ENCODE measurements around the gene MADCAM1. TPM values are rescaled to one million over a fixed set of nuclear protein-coding genes. Genes with fewer than 3 reads are reported as not detected.

MADCAM1 gene
- total RNA-seq, 1 donor from 2014 or later, result 1.1 TPM

DNA sequence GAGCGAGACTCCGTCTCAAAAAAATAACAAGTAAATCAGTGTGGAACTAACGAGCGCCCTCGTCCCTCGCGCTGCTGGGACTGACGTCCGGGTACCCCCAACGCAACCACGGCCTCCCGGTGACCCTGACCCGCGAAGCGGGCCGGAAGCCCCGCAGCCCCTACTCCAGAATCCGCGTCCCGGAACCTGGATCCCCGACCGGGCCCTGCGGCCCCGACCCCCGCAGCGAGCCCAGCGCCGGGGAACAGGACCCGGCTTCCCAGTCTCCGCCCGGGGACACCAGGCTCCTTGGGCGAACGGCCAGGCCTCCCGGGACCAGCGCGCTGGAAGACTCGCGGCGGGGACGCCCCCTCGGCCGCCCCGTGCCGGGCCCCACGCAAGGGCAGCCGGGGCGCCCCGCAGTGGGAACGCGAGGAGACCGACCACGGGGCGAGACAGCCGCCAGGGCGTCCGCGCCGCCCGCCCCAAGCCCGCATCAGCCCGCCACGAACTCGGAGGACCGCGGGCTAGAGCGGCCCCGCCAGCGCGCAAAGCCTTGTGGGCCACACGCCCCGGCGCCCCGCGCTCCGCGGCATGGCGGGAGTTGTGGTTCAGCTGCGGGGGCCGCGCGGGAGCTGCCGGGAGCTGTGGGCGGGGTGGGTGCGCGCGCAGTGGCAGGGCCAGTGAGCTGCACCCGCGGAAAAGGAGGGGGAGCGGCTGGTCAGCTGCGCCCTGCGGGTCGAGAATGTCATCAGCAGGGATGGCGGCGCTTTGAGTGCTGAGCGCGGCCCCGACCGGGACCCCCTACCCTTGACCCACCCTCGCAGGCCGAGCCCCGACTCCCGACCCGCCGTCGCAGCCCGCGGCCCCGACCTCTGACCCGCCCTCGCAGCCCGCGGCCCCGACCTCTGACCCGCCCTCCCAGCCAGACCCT, 7.5 kb upstream of the MADCAM1 start:
- peak; percentile 98 for DNase-seq

DNA sequence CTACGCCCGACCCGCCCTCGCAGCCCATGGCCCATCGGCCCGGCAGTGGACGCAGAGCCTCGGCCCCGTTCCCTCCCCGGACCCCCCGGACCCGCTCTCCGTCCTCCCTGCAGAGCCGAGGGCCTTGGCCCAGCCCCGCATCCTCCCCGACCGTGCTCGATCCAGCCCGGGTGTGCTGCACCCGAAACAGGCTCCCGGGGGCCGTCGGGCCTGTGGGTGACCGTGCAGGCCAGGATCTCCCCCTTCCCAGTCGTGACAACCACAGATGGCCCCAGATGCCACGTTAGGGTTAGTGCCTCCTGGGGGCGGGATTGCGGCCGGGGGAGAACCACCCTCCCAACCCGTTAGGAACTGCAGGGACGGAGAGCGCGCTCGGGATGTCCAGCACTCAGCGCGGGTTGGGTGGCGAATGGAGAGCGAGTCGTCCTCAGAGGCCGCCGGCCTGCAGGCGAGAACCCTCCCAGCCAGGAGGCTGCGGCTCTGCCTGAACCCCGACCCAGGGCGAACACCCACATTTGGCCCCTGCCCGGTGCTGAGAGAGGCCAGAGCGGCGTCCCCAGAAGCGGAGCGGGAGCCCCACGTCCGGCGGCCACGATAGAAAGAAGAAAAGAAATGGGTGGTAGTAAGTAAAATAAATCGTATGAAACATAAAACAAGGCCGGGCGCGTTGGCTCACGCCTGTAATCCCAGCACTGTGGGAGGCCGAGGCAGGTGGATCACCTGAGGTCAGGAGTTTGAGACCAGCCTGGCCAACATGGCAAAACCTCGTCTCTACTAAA, 6.7 kb upstream of the MADCAM1 start:
- peak; percentile 32 for DNase-seq

DNA sequence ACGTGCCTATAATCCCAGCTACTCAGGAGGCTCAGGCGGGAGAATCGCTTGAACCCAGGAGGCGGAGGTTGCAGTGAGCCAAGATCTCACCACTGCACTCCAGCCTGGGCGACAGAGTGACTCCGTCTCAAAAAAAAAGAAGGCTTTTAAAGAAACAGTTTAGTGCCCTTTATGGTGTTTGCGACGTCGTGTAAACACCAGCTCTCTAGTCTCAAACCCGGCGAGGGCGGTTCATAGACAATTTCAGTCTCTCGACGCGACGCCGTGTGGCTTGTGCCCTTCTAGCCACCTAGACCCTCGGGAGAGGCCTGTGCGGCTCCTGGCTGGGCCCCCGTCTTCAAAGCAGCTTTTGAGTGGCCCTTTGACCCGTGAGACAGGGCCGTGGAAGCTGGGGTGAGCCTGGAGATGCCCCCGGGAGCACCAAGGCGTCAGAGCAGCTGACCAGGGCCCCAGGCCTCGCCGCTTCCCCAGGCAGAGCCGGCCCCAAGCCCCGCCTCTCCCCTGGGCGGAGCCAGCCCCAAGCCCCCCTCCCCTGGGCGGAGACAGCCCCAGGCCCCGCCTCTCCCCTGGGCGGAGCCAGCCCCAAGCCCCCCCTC, 5.0 kb upstream of the MADCAM1 start:
- no peak for DNase-seq

DNA sequence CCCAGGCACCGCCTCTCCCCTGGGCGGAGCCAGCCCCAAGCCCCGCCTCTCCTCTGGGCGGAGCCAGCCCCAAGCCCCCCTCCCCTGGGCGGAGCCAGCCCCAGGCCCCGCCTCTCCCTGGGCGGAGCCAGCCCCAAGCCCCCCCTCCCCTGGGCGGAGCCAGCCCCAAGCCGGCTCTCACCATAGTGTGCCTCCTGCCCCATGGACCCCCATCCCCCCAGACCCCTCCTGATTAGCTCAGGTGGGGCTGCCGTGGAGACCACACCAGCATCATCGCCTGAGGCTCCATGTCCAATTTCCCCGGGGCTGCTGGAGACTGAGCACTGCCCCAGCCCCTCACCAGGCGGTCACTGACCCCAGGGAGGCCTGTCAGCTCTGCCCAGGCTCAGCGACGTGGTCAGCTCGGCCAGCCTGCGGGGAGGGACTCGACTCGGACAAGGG, 4.2 kb upstream of the MADCAM1 start:
- no peak for DNase-seq

DNA sequence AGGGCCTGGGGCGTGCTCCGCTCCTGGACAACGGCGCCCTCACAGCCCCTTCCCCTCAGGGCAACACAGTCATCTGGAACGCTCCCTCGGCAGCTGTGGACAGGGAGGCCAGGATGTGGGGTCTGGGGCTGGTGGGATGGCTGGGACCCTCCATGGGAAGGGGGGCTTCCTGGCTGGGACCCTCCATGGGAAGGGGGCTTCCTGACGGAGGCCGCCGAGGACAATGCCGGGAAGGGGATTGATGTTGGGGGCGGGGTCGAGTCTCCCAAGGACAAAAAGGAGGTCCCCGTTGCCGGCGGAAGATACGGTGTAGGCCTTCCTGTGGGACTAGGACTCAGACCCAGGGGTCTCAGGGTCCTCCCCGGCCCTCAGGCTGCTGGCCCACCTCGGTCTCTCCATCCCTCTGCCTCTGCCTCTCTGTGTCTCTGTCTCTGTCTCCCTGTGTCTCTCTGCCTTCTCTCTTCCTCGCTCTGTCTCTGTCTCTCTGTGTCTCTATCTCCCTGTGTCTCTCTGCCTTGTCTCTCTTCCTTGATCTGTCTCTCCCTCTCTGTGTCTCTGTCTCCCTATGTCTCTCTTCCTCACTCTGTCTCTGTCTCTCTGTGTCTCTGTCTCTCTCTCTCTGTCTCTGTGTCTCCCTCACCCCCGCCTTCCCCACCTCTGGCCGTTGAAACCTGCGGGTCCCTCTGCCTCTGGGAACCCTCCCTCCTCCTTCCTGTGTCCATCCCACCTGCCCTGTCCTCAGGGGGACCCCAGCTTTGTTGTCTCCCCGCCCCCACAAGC, 2.7 kb upstream of the MADCAM1 start:
- no peak for DNase-seq

DNA sequence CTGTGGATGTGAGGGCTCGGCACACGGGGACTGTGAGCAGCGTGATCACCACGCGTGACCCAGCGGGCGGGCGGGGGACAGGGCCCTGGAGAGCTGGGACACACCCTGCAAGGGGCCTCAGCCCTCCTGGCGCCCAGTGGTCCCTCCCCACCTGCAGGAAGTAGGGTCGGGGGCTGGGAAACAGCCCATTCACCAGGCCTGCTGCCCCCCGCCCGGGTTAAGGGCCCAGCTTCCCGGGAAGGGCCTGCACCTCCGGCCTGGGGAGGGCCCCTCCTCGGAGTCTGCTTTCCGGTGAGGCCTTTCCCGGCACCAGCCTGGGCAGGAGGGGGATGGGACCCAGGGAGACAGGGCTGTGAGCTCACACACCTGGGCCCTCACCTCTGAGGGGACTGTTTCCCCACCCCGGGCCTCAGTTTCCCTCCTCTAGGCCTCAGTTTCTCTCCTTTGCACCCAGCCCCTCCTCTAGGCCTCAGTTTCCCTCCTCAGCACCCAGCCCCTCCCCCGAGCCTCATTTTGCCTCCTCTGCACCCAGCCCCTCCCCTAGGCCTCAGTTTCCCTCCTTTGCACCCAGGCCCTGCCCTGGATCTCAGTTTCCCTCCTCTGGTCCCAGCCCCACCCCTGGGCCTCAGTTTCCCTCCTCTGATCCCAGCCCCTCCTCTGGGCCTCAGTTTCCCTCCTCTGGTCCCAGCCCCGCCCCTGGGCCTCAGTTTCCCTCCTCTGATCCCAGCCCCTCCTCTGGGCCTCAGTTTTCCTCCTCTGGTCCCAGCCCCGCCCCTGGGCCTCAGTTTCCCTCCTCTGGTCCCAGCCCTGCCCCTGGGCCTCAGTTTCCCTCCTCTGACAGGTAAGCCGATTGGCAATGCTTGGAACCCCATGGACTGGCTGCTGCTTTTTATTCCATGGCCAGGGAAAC, 1.9 kb upstream of the MADCAM1 start:
- no peak for DNase-seq

DNA sequence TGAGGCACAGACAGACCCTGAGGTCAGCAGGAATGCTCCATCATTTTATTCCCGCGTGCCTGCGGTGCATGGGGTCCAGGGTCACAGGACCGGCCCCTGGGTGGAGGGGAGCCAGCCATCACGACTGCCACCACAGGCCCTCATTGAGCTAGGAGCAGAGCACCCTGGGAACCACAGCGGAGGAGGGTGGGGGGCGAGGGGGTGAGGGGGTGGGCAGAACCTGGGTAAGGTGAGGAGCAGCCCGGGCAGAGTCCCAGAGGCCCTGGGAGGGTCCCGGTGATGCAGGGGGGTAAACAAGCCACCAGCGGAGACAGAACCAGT, 1.2 kb upstream of the MADCAM1 start:
- no peak for DNase-seq

DNA sequence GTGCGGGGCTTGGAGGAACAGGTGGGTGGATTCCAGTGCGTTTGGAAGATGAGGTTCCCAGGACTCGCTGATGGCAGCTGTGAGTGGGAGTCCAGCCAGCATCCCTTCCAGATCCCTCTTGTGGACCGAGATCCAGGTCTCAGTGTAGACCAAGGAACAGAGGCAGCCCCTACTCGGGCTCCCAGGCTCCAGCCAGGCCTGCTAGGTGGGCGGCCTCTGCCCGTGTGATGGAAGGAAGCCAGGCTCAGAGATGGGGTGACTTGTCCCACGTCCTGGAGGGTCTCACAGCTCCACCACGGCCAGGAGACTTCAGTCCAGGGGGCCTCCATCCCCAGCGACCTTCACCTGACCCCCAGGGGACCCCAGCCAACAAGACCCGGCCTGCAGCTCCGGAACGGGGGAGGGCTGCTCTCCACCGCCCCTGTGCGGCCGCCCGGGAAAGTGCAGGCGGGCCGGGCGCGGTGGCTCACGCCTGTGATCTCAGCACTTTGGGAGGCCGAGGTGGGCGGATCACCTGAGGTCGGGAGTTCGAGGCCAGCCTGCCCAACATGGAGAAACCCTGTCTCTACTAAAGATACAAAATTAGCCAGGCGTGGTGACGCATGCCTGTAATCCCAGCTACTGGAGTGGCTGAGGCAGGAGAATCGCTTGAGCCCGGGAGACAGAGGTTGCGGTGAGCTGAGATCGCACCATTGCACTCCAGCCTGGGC, 729 bp upstream of the MADCAM1 start:
- peak; percentile 75 for DNase-seq

DNA sequence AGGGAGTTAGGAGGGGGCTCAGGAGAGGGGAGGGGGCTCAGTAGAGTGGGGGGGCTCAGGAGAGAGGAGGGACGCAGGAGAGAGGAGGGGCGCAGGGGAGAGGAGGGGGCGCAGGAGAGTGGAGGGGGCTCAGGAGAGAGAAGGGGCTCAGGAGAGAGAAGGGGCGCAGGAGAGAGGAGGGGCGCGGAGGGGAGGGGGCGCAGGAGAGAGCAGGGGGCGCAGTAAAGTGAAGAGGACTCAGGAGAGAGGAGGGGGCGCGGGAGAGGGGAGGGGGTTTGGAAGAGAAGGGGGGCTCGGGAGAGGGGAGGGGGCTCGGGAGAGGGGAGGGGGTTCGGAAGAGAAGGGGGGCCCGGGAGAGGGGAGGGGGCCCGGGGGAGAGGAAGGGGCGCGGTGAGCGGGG, 700 bp downstream of the MADCAM1 start:
- no peak for DNase-seq

DNA sequence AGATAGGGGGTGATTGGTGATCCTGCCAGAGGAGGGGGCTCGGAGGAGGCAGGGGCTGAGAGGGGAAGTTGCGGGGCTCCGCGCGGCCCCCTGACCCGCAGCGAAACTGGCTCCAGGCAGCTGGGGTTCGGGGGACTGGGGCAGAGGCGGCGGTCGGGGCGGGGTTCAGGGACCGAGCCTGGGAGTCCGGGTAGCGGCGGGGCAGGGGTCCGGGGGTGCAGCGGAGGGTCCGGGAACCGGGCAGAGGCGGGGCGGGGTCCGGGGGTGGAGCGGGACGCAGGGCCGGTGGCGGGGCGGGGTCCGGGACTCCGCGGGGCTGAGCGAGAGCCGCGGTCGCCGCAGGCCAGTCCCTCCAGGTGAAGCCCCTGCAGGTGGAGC, 1.2 kb downstream of the MADCAM1 start:
- no peak for DNase-seq

DNA sequence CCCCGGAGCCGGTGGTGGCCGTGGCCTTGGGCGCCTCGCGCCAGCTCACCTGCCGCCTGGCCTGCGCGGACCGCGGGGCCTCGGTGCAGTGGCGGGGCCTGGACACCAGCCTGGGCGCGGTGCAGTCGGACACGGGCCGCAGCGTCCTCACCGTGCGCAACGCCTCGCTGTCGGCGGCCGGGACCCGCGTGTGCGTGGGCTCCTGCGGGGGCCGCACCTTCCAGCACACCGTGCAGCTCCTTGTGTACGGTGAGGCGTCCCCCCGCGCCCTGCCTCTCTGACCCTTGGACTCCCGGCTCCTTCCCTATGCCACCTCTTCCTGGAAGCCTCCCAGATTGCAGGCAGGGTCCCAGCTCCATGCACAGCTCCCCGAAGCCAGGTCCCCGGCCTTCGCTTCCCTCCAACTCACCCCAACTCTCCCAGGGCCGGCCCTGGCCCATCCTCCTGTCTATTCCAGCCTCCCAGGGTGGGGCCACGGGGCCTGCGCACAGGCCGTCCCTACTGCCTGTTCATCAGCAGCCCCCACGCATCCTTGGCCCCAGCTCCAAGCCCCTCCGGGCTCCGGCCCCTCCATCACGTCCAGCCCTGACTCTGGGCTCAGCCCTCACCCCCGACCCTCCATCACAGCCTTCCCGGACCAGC, 1.7 kb downstream of the MADCAM1 start:
- DNase-seq, result no peak

DNA sequence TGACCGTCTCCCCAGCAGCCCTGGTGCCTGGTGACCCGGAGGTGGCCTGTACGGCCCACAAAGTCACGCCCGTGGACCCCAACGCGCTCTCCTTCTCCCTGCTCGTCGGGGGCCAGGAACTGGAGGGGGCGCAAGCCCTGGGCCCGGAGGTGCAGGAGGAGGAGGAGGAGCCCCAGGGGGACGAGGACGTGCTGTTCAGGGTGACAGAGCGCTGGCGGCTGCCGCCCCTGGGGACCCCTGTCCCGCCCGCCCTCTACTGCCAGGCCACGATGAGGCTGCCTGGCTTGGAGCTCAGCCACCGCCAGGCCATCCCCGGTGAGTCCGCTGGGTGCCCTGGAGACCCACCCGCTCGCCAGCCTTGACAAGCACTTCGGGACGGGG, 2.2 kb downstream of the MADCAM1 start:
- DNase-seq, result no peak

DNA sequence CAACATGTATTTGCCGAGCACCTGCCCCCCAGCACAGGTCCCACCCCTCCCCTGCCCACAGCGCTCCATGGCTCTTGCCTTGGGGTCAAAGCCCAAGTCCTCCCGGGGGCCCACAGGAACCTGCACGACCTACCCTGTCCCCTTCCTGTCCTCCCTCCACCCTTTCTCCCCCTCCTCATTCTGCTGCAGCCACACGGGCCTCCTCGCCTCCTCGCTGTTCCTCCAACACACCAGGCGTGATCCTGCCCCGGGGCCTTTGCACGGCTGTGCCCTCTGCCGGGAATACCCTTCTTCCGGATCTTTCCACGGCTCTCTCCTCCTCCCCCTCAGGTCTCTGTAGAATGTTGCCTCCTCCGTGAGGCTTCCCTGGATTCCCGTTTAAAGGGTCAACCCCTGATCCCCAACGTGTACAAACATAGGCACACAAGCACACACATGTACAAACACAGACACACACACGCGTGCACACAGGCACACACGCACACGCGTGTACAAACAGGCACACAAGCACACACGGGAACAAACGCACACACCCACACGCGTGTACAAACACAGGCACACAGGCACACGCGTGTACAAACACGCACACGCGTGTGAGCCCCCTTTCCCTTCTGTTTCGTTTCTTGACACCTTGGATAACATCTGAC, 2.8 kb downstream of the MADCAM1 start:
- DNase-seq, result no peak

DNA sequence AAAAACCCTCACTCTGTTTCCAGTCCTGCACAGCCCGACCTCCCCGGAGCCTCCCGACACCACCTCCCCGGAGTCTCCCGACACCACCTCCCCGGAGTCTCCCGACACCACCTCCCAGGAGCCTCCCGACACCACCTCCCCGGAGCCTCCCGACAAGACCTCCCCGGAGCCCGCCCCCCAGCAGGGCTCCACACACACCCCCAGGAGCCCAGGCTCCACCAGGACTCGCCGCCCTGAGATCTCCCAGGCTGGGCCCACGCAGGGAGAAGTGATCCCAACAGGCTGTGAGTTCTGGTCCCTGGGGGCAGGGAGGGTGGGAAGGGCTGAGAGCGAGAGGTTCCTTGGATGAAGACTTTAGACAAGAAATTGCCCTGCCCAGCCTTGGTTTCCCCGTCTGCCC, 5.4 kb downstream of the MADCAM1 start:
- no peak for DNase-seq

DNA sequence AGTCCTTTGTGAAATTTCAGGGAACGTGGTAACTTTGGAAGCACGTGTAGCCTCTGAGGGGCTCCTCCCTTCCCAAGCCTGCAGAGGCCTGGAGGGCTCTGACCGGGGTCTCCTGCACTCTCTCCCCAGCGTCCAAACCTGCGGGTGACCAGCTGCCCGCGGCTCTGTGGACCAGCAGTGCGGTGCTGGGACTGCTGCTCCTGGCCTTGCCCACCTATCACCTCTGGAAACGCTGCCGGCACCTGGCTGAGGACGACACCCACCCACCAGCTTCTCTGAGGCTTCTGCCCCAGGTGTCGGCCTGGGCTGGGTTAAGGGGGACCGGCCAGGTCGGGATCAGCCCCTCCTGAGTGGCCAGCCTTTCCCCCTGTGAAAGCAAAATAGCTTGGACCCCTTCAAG, 8.3 kb downstream of the MADCAM1 start:
- no peak for DNase-seq

DNA sequence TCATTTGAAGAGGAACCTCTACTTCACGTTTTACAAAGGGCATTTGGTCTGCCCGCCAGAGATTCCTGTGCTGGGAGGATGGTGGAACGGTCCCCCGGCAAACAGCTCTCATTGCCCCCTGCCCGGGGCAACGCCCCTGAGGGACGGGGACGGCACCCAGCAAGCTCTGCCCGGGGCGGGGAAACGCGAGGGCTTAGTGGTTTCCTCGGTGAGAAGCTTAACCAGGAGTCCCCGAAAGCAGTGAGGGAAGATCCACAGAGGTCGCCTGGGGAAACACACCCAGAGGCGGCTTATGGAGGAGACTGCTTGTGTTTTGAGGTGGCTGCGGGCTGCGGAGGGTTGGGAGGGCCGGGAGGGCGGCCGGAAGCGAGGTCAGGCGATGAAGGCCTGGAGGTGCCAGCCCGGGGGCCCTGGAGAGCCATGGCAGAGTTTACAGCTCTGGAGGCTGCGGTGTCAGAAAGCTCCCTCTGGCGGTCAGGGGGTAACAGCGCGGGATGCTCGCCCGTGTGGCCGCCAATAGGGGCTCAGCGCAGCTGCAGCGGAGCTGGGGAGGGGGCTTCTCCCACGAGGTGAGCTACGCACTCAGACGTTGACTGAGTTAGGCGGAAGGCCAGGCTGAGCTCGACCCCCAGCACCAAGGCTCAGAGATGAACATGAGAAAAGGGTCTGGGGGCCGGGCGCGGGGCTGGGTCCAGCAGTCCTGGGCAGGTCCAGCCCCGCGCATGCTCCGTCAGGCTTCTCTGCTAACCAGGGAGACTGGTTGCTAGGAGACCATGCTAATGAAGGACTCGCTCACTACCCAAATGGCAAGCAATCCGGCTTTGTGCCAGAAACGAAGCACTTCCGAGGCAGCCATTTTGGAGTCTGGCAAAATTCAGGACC, 10.4 kb downstream of the MADCAM1 start:
- DNase-seq, result peak; percentile 100

DNA sequence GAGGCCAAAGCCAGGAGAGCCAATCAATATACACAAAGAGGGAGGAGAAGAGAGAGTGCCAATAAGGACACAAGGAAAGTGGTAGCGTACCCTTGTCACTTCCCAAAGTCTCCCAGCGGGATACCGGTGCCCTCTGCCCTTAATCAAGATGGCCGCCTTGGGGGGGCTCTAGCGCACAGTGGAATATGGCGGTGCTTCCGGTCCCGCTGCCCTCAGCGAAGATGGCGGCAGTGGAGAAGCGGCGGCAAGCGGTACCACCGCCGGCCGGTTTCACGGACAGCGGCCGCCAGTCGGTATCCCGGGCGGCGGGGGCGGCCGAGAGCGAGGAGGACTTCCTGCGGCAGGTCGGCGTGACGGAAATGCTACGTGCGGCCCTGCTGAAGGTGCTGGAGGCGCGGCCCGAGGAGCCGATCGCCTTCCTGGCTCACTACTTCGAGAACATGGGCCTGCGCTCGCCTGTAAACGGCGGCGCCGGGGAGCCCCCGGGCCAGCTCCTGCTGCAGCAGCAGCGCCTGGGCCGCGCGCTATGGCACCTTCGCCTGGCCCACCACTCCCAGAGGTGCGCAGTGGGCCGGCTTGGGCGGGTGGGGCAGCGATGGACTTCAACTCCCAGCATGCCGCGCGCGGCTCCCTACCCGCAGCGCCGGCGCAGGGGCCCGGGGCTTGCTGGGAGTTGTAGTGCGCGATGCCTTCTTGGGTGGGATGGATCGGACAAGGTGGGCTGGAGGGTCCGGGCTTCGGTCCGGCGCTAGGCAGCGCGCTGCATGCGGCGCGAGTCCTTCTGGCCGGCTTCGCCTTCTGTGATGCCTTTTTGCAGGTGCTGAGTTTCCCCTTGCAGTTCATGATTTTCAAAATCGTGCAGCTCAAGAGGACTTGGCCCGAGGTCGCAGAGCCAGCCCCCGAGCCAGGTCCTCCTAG, 11.3 kb downstream of the MADCAM1 start, which contains the start of gene TPGS1:
Gene TPGS1 (plus strand): TSS at position 212 of the 918 bp plus-strand sequence. CDS start 10 bp downstream, at position 222.
- DNase-seq, result peak; percentile 90
